Effector memory CD4-positive, alpha-beta T cell (primary cell): Measurements from ENCODE around the gene FAM216A.
"Not testable (repeated sequence)": the region's sequence is repeated elsewhere in the genome, so short reads cannot be mapped to it uniquely, and the experiment has no call there.

Experiments
- DNase-seq, 3 donors: peaks; one replicate each; pipeline ENCODE4 v3.0.0-alpha.2; 2020
- H3K27ac ChIP-seq: 2 replicates; pipeline ENCODE4 v1.7.0; 2013; ENCODE audit warnings: mild to moderate bottlenecking, low read length, moderate library complexity; ENCODE audit not compliant: insufficient read depth, poor library complexity, severe bottlenecking
- H3K27me3 ChIP-seq: replicated peaks from 2 replicates; pipeline ENCODE4 v1.7.0; 2013; ENCODE audit warnings: mild to moderate bottlenecking, low read length; ENCODE audit not compliant: insufficient read depth, control insufficient read depth, poor library complexity, severe bottlenecking
- H3K36me3 ChIP-seq: 2 replicates; pipeline ENCODE4 v1.7.0; 2013; ENCODE audit warnings: mild to moderate bottlenecking, low read length, moderate library complexity; ENCODE audit not compliant: control insufficient read depth, insufficient read depth
- H3K4me1 ChIP-seq: 2 replicates; pipeline ENCODE4 v1.7.0; 2013; ENCODE audit warnings: low read length, mild to moderate bottlenecking; ENCODE audit not compliant: control insufficient read depth, insufficient read depth, poor library complexity, severe bottlenecking
- H3K4me3 ChIP-seq: 2 replicates; pipeline ENCODE4 v1.7.0; 2013; ENCODE audit warnings: low read length, low read depth, mild to moderate bottlenecking; ENCODE audit not compliant: insufficient read depth, poor library complexity, severe bottlenecking
- H3K9me3 ChIP-seq: 2 replicates; pipeline ENCODE4 v1.7.0; 2013; ENCODE audit warnings: mild to moderate bottlenecking, low read length, moderate library complexity; ENCODE audit not compliant: control insufficient read depth

Gene FAM216A

DNA sequence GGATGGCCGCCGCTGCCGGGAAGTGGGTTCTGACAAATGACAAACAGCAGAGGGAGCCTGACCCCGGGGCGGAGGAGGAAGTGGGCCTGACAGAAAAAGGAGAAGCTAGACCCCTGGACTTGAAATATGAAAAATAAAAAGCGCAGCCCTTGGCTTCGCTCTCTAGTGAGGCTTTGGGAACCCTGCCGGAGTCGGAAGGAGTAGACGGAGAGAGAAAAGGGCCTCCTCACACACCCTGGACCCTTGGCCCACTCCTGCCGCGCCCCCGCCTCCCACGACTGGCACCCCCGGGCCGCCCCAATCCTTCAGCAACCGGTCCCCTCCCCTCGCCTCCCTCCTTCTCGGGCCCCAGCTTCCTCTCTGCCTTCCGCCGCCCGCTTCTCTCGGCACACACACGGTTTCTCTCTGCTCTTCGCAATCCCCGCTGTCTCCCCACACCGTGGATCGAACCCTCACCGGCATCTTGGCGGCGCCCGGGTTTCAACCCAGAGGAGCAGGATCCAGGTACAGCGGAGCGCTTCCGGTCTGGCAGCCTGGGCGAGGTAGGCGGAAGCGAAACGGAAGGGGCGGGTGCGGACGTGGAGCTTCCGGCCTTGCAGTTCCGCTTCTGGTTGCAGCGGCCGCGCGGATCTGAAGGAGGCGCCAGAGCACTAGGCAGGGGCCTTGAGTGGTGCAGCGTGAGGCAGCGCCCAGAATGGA is 18.7 kb upstream of the FAM216A start, which contains the start of gene ARPC3:
Gene ARPC3, minus strand, starts transcription at position 539 of the 699 bp plus-strand sequence. Its CDS starts 77 bp downstream, at position 462.
- peak within 1 kb of the TSS; percentile 88 for H3K27ac ChIP-seq
- H3K9me3 ChIP-seq = no peaks in the 10 kb centered on the region
- DNase-seq = peak; percentile 88 to 93 (median 91)
- peaks cover 10% of the 10 kb centered on the region for H3K36me3 ChIP-seq
- peaks cover 7% of the 10 kb centered on the region for H3K4me1 ChIP-seq
- no peaks in the 10 kb centered on the region for H3K27me3 ChIP-seq
- H3K4me3 ChIP-seq = peak within 1 kb of the TSS; percentile 87

DNA sequence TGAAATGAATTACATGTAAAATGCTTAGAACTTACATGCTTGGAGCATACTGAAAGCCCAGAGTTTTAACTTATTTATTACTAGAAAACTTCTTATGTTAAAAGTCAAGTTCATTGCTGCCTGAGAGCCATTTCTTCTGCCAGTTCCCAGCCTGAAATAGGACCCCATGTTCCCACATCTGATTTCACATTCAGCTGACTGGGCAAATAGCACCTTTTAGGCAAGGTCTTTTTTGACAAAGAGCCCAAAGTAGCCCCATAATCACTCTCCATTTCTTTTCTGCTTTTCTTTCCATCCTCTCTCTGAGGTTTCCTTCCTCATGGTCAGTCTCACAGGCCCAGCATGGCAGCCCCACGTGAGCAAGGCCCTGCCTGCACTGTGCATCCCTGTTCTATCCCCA is 17.4 kb upstream of the FAM216A start:
- H3K4me1 ChIP-seq = peaks cover 7% of the 10 kb centered on the region
- no peak overlapping the region for H3K4me3 ChIP-seq
- H3K9me3 ChIP-seq = no peaks in the 10 kb centered on the region
- DNase-seq = no peak
- peaks cover 6% of the 10 kb centered on the region for H3K36me3 ChIP-seq
- H3K27me3 ChIP-seq = no peaks in the 10 kb centered on the region
- H3K27ac ChIP-seq = no peak overlapping the region

GRCh38 chr12:110453569-110454296 is 14.9 kb upstream of the FAM216A start:
- Histone ChIP-seq H3K27ac (no peak overlapping the region), H3K4me1 (no peaks in the 10 kb centered on the region), H3K27me3 (no peaks in the 10 kb centered on the region), H3K4me3 (no peak overlapping the region), H3K9me3 (no peaks in the 10 kb centered on the region), H3K36me3 (peaks cover 7% of the 10 kb centered on the region)
- no peak for DNase-seq

GRCh38 chr12:110458756-110459155 is 9.9 kb upstream of the FAM216A start:
- peaks cover 9% of the 10 kb centered on the region for H3K36me3 ChIP-seq
- H3K4me1 ChIP-seq = no peaks in the 10 kb centered on the region
- H3K27ac ChIP-seq = no peak overlapping the region
- DNase-seq = no peak
- no peaks in the 10 kb centered on the region for H3K9me3 ChIP-seq
- no peak overlapping the region for H3K4me3 ChIP-seq
- H3K27me3 ChIP-seq = no peaks in the 10 kb centered on the region

GRCh38 chr12:110461189-110461588 is 7.5 kb upstream of the FAM216A start:
- H3K9me3 ChIP-seq, H3K4me3 ChIP-seq, DNase-seq, H3K27ac ChIP-seq, H3K4me1 ChIP-seq, H3K27me3 ChIP-seq: not testable (repeated sequence)
- peaks cover 18% of the 10 kb centered on the region for H3K36me3 ChIP-seq

- H3K4me3 ChIP-seq = no peak overlapping the region
- H3K27ac ChIP-seq = no peak overlapping the region
- peaks cover 9% of the 10 kb centered on the region for H3K36me3 ChIP-seq
- H3K4me1 ChIP-seq = peaks cover 8% of the 10 kb centered on the region
- DNase-seq = no peak
- H3K9me3 ChIP-seq = no peaks in the 10 kb centered on the region
- no peaks in the 10 kb centered on the region for H3K27me3 ChIP-seq
Measured at GRCh38 chr12:110465024-110465423, 3.6 kb upstream of the FAM216A start.

DNA sequence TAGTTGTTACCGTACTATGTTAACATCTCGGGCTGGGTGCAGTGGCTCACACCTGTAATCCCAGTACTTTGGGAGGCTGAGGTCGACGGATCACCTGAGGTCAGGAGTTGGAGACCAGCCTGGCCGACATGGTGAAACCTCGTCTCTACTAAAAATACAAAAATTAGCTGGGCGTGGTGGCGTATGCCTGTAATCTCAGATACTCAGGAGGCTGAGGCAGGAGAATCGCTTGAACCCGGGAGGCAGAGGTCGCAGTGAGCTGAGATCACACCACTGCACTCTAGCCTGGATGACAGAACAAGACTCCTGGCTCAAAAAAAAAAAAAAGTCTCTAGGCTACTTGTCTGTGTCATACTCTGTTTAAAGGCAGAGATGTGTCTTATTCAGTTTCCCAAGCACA is 2.9 kb upstream of the FAM216A start:
- H3K27me3 ChIP-seq, H3K9me3 ChIP-seq, H3K36me3 ChIP-seq, H3K27ac ChIP-seq, DNase-seq, H3K4me3 ChIP-seq, H3K4me1 ChIP-seq: not testable (repeated sequence)

DNA sequence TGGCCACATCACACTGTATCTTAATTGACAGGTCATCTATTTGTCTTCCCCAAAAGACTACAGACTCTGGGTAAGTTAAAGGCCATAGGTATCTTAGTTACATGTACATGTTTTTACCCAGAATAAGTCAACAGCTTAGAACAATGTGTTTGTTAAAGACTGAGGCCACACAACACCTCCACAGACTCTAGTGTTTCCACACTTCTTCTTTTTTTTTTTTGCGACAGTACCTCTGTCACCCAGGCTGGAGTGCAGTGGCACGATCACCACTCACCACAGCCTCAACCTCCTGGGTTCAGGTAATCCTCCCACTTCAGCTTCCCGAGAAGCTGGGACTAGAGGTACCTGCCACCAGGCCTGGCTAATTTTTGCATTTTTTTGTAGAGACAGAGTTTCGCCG is 1.9 kb upstream of the FAM216A start:
- no peak for DNase-seq
- no peaks in the 10 kb centered on the region for H3K27me3 ChIP-seq
- H3K36me3 ChIP-seq = peaks cover 9% of the 10 kb centered on the region
- peaks cover 8% of the 10 kb centered on the region for H3K4me1 ChIP-seq
- no peak overlapping the region for H3K27ac ChIP-seq
- H3K9me3 ChIP-seq = no peaks in the 10 kb centered on the region
- H3K4me3 ChIP-seq = no peak overlapping the region

DNA sequence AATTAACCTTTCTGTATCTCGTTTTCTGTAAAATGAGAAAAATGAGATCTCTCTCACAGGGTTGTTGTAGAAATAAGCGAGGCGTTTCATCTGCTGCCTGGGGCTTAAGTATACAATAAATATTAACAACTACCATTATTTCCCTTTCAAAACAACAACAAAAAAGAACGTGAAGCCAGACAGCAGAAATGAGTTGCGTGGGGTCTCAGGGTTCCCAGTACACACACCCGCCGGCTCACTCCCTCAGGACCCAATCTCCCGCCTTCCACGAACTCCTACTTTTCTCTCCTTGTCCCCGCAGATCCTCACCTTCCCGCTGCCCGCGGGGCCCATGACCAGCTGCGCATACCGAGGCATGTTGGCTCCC is 815 bp upstream of the FAM216A start:
- DNase-seq = no peak
- Histone ChIP-seq H3K36me3 (peaks cover 9% of the 10 kb centered on the region), H3K9me3 (no peaks in the 10 kb centered on the region), H3K27me3 (no peaks in the 10 kb centered on the region), H3K4me3 (peak overlapping the region; percentile 88), H3K4me1 (peaks cover 8% of the 10 kb centered on the region), H3K27ac (peak overlapping the region; percentile 87)

- Histone ChIP-seq H3K4me3 (no peak overlapping the region), H3K9me3 (no peaks in the 10 kb centered on the region), H3K27ac (no peak overlapping the region), H3K36me3 (peaks cover 3% of the 10 kb centered on the region), H3K27me3 (no peaks in the 10 kb centered on the region), H3K4me1 (no peaks in the 10 kb centered on the region)
- no peak for DNase-seq
Measured at GRCh38 chr12:110475426-110475825, 6.8 kb downstream of the FAM216A start.
